ENCODE measurements around the gene PRDX3.

GRCh38 chr10:119166118-119166500, 12.5 kb downstream of the PRDX3 start:
- TF ChIP-seq, protein P1, sequence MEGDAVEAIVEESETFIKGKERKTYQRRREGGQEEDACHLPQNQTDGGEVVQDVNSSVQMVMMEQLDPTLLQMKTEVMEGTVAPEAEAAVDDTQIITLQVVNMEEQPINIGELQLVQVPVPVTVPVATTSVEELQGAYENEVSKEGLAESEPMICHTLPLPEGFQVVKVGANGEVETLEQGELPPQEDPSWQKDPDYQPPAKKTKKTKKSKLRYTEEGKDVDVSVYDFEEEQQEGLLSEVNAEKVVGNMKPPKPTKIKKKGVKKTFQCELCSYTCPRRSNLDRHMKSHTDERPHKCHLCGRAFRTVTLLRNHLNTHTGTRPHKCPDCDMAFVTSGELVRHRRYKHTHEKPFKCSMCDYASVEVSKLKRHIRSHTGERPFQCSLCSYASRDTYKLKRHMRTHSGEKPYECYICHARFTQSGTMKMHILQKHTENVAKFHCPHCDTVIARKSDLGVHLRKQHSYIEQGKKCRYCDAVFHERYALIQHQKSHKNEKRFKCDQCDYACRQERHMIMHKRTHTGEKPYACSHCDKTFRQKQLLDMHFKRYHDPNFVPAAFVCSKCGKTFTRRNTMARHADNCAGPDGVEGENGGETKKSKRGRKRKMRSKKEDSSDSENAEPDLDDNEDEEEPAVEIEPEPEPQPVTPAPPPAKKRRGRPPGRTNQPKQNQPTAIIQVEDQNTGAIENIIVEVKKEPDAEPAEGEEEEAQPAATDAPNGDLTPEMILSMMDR (IDR thresholded peaks at IDR 0.05): no peak
- TF ChIP-seq POLR2AphosphoS5 (IDR thresholded peaks at IDR 0.05): no peak
